CD4-positive, CD25-positive, alpha-beta regulatory T cell (primary cell): ENCODE data around the gene NT5C. TPM values are rescaled to one million over a fixed set of nuclear protein-coding genes. Genes with fewer than 3 reads are reported as not detected.

Experiments used
- ATAC-seq, 2 donors: fragments of 150-1000 bp; cut with Tn5 transposase; one replicate each; pipeline ENCODE4 v1.10.0; 2021; ENCODE audit warnings: low read depth in 2 of 2, moderate number of reproducible peaks in 2 of 2, moderate library complexity in 1 of 2
- DNase-seq, 3 donors: peaks; one replicate each; pipeline versions ENCODE4 v3.0.0 to v3.0.0-alpha.2; 2012 to 2022; ENCODE audit warnings: mixed read lengths in 1 of 3
- H3K27ac ChIP-seq: one replicate; pipeline ENCODE4 v1.7.0; 2013; ENCODE audit warnings: mild to moderate bottlenecking, low read length; ENCODE audit not compliant: insufficient read depth, poor library complexity, severe bottlenecking
- H3K27me3 ChIP-seq: one replicate; pipeline ENCODE4 v1.7.0; 2013; ENCODE audit warnings: low read length; ENCODE audit not compliant: control insufficient read depth, insufficient read depth
- H3K36me3 ChIP-seq: one replicate; pipeline ENCODE4 v1.7.0; 2013; ENCODE audit warnings: mild to moderate bottlenecking, low read length, moderate library complexity; ENCODE audit not compliant: control insufficient read depth, insufficient read depth
- H3K4me1 ChIP-seq: 2 replicates; pipeline ENCODE4 v1.7.0; 2013; ENCODE audit warnings: mild to moderate bottlenecking, low read length; ENCODE audit not compliant: insufficient read depth, control insufficient read depth, poor library complexity, severe bottlenecking
- H3K4me3 ChIP-seq: one replicate; pipeline ENCODE4 v1.7.0; 2013; ENCODE audit warnings: low read depth, mild to moderate bottlenecking, low read length, moderate library complexity
- H3K9me3 ChIP-seq, 2 experiments: 1 replicate in 1 of 2; 2 replicates in 1 of 2; pipeline ENCODE4 v1.7.0; 2013; ENCODE audit warnings: low read length in 2 of 2, mild to moderate bottlenecking in 1 of 2, moderate library complexity in 1 of 2; ENCODE audit not compliant: control insufficient read depth in 2 of 2
- H3K27ac Mint-ChIP-seq, 3 donors: one replicate each; pipeline ENCODE4 v1.8.0; 2020 to 2022; ENCODE audit warnings: mild to moderate bottlenecking in 3 of 3, mixed read lengths in 3 of 3, moderate library complexity in 2 of 3
- H3K27me3 Mint-ChIP-seq: one replicate; pipeline ENCODE4 v1.8.0; 2022; ENCODE audit warnings: mild to moderate bottlenecking, mixed read lengths
- H3K36me3 Mint-ChIP-seq: one replicate; pipeline ENCODE4 v1.8.0; 2020; ENCODE audit warnings: mixed read lengths
- H3K4me1 Mint-ChIP-seq, 4 donors: one replicate each; pipeline ENCODE4 v1.8.0; 2020 to 2022; ENCODE audit warnings: mixed read lengths in 4 of 4, mild to moderate bottlenecking in 1 of 4
- H3K4me3 Mint-ChIP-seq, 4 donors: one replicate each; pipeline ENCODE4 v1.8.0; 2020 to 2022; ENCODE audit warnings: mild to moderate bottlenecking in 4 of 4, mixed read lengths in 4 of 4, moderate library complexity in 3 of 4
- H3K9me3 Mint-ChIP-seq, 7 donors: one replicate each; pipeline ENCODE4 v1.8.0; 2020 to 2022; ENCODE audit warnings: mixed read lengths in 7 of 7, mild to moderate bottlenecking in 3 of 7, moderate library complexity in 2 of 7
- polyA plus RNA-seq, 4 donors: library from polyadenylated mRNA; unstranded; fragments of 300-500 nt; fragmentation: Illumina TruSeq; gene quantifications; one replicate each; pipeline ENCODE4 v1.2.3, GENCODE V29; 2021
- total RNA-seq: library from RNA; stranded (reverse); gene quantifications from one replicate; pipeline ENCODE4 v1.2.3, GENCODE V29; 2022

The NT5C gene
- total and polyA plus RNA-seq, 5 donors from 2014 or later = 31.6 to 66.9 (median 57.1) TPM

- Histone ChIP-seq H3K27ac (no peak overlapping the region), H3K27me3 (no peaks in the 10 kb centered on the region), H3K36me3 (no peaks in the 10 kb centered on the region), H3K4me3 (no peak overlapping the region), H3K4me1 (peaks cover 24% of the 10 kb centered on the region), H3K9me3 (no peaks in the 10 kb centered on the region)
- ATAC-seq (no peak), DNase-seq (no peak)
- Mint-ChIP-seq H3K9me3 (no peaks in the 10 kb centered on the region), H3K36me3 (no peaks in the 10 kb centered on the region), H3K27ac (peak overlapping the region; percentile 76 to 86 (median 86)), H3K4me3 (peak overlapping the region; percentile 85 to 91 (median 86)), H3K27me3 (no peaks in the 10 kb centered on the region), H3K4me1 (peaks cover 0 to 46% (median 11%) of the 10 kb centered on the region in 4 donors)
These were observed 44.9 kb downstream of the NT5C start for GRCh38 chr17:75086496-75087181.

GRCh38 chr17:75084039-75084660 is 47.4 kb downstream of the NT5C start:
- peaks cover 0 to 39% (median 4%) of the 10 kb centered on the region in 4 donors for H3K4me1 Mint-ChIP-seq
- no peak for ATAC-seq
- Histone ChIP-seq H3K27ac (no peak overlapping the region), H3K27me3 (no peaks in the 10 kb centered on the region), H3K4me3 (no peak overlapping the region), H3K4me1 (peaks cover 19% of the 10 kb centered on the region), H3K36me3 (no peaks in the 10 kb centered on the region), H3K9me3 (no peaks in the 10 kb centered on the region)
- H3K4me3 Mint-ChIP-seq = peak overlapping the region in 1 of 4 donors; percentile 47
- DNase-seq = no peak
- peak overlapping the region in 1 of 3 donors; percentile 52 for H3K27ac Mint-ChIP-seq
- H3K9me3 Mint-ChIP-seq = no peaks in the 10 kb centered on the region
- H3K36me3 Mint-ChIP-seq = no peaks in the 10 kb centered on the region
- no peaks in the 10 kb centered on the region for H3K27me3 Mint-ChIP-seq

GRCh38 chr17:75082683-75083082 is 48.9 kb downstream of the NT5C start:
- Mint-ChIP-seq H3K36me3 (no peaks in the 10 kb centered on the region), H3K4me1 (peaks cover 0 to 37% (median 4%) of the 10 kb centered on the region in 4 donors), H3K27me3 (no peaks in the 10 kb centered on the region), H3K9me3 (no peaks in the 10 kb centered on the region), H3K4me3 (no peak overlapping the region), H3K27ac (no peak overlapping the region)
- ATAC-seq (no peak), DNase-seq (no peak)
- Histone ChIP-seq H3K4me3 (no peak overlapping the region), H3K27me3 (no peaks in the 10 kb centered on the region), H3K9me3 (no peaks in the 10 kb centered on the region), H3K27ac (no peak overlapping the region), H3K36me3 (no peaks in the 10 kb centered on the region), H3K4me1 (peaks cover 14% of the 10 kb centered on the region)

- H3K4me3 ChIP-seq = no peak overlapping the region
- no peaks in the 10 kb centered on the region for H3K27me3 ChIP-seq
- no peak for ATAC-seq
- H3K9me3 ChIP-seq = no peaks in the 10 kb centered on the region
- no peaks in the 10 kb centered on the region for H3K36me3 ChIP-seq
- no peak overlapping the region for H3K27ac ChIP-seq
- H3K4me1 ChIP-seq = peaks cover 16% of the 10 kb centered on the region
- Mint-ChIP-seq H3K36me3 (no peaks in the 10 kb centered on the region), H3K27ac (no peak overlapping the region), H3K27me3 (no peaks in the 10 kb centered on the region), H3K4me1 (peaks cover 0 to 34% (median 4%) of the 10 kb centered on the region in 4 donors), H3K4me3 (no peak overlapping the region), H3K9me3 (no peaks in the 10 kb centered on the region)
- no peak for DNase-seq
These were observed 49.7 kb downstream of the NT5C start for GRCh38 chr17:75081611-75082540.

Other genes with a start within 250 kb of the NT5C start
- not detected for gene FADS6, start 238.1 kb downstream of the NT5C start, total RNA-seq
- not detected for gene FADS6, start 238.1 kb downstream of the NT5C start, polyA plus RNA-seq
- not detected for gene USH1G, start 208.5 kb downstream of the NT5C start, total RNA-seq
- not detected for gene USH1G, start 208.5 kb downstream of the NT5C start, polyA plus RNA-seq
- not detected for gene OTOP2, start 207.5 kb downstream of the NT5C start, total RNA-seq
- not detected for gene OTOP2, start 207.5 kb downstream of the NT5C start, polyA plus RNA-seq
- not detected for gene OTOP3, start 195.8 kb downstream of the NT5C start, total RNA-seq
- not detected for gene OTOP3, start 195.8 kb downstream of the NT5C start, polyA plus RNA-seq
- 5.6 TPM for gene HID1, start 159.0 kb downstream of the NT5C start, total RNA-seq
- gene HID1, start 159.0 kb downstream of the NT5C start, polyA plus RNA-seq = 1 to 10 TPM; 1.4 to 2.7 (median 2.4) TPM
- not detected for gene CDR2L, start 144.1 kb downstream of the NT5C start, total RNA-seq
- under 1 TPM in 2 of 4 donors, not detected in 2; 0.05 to 0.09 TPM for gene CDR2L, start 144.1 kb downstream of the NT5C start, polyA plus RNA-seq
- gene MRPL58, start 119.1 kb downstream of the NT5C start, total RNA-seq = 25.7 TPM
- gene MRPL58, start 119.1 kb downstream of the NT5C start, polyA plus RNA-seq = 10 to 100 TPM; 64.0 to 95.8 (median 74.6) TPM
- 139 TPM for gene ATP5PD, start 84.8 kb downstream of the NT5C start, total RNA-seq
- gene ATP5PD, start 84.8 kb downstream of the NT5C start, polyA plus RNA-seq = 100 to 1,000 TPM; 410 to 536 (median 467) TPM
- gene KCTD2, start 84.5 kb downstream of the NT5C start, total RNA-seq = 23.4 TPM
- gene KCTD2, start 84.5 kb downstream of the NT5C start, polyA plus RNA-seq = 1 to 10 TPM; 5.8 to 10.0 (median 8.1) TPM
- gene SLC16A5, start 43.8 kb downstream of the NT5C start, total RNA-seq = 9.3 TPM
- gene SLC16A5, start 43.8 kb downstream of the NT5C start, polyA plus RNA-seq = 1 to 10 TPM; 1.3 to 2.6 (median 2.0) TPM
- 12.8 TPM for gene ARMC7, start 21.8 kb downstream of the NT5C start, total RNA-seq
- 1 to 10 TPM; 3.1 to 4.6 (median 4.2) TPM for gene ARMC7, start 21.8 kb downstream of the NT5C start, polyA plus RNA-seq
- gene JPT1, start 22.8 kb upstream of the NT5C start, total RNA-seq = 70.9 TPM
- 100 to 1,000 TPM; 143 to 231 (median 192) TPM for gene JPT1, start 22.8 kb upstream of the NT5C start, polyA plus RNA-seq
- gene SUMO2, start 51.2 kb upstream of the NT5C start, total RNA-seq = 318 TPM
- 100 to 1,000 TPM; 416 to 660 (median 495) TPM for gene SUMO2, start 51.2 kb upstream of the NT5C start, polyA plus RNA-seq
- gene NUP85, start 73.9 kb upstream of the NT5C start, total RNA-seq = 79.5 TPM
- 10 to 100 TPM; 31.1 to 60.7 (median 44.3) TPM for gene NUP85, start 73.9 kb upstream of the NT5C start, polyA plus RNA-seq
- gene GGA3, start 129.9 kb upstream of the NT5C start, total RNA-seq = 92.6 TPM
- 10 to 100 TPM in 3 of 4 donors, 1 to 10 TPM in 1; 8.0 to 17.2 (median 10.9) TPM for gene GGA3, start 129.9 kb upstream of the NT5C start, polyA plus RNA-seq
- gene MRPS7, start 130.1 kb upstream of the NT5C start, total RNA-seq = 32.3 TPM
- 100 to 1,000 TPM; 119 to 141 (median 120) TPM for gene MRPS7, start 130.1 kb upstream of the NT5C start, polyA plus RNA-seq
- gene MIF4GD, start 139.5 kb upstream of the NT5C start, total RNA-seq = 35.7 TPM
- 100 to 1,000 TPM in 1 of 4 donors, 10 to 100 TPM in 3; 78.3 to 102 (median 89.4) TPM for gene MIF4GD, start 139.5 kb upstream of the NT5C start, polyA plus RNA-seq
- 24.9 TPM for gene SLC25A19, start 157.7 kb upstream of the NT5C start, total RNA-seq
- 10 to 100 TPM; 15.1 to 21.9 (median 19.0) TPM for gene SLC25A19, start 157.7 kb upstream of the NT5C start, polyA plus RNA-seq